AG08396 (cell line): ENCODE results near the gene FAM181A.

Source experiments
- DNase-seq: peaks from one replicate; pipeline ENCODE4 v3.0.0; 2012; ENCODE audit warnings: low spot score, mixed read lengths

The FAM181A gene

DNA sequence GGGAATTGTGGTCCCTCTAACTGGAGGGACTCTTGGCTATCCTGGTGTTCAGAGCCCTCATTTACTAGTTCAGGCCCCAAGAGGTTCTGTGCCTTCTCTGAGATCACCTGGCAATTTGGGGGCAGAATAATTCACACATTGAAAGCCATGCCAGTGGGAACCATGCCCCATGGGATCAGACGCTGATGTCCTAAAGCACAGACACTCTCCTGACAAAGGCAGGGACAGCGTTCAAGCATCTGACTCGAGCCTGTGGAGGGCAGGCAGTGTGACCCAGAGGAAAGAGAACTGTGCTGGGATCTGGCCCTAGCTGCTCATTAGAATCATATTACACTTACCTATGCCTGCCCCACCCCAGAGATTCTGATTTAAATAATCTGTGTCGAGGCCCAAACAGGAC lies 51.6 kb downstream of the FAM181A start:
- no peak for DNase-seq
